ENCODE results near the gene CSMD2.

Gene CSMD2

DNA sequence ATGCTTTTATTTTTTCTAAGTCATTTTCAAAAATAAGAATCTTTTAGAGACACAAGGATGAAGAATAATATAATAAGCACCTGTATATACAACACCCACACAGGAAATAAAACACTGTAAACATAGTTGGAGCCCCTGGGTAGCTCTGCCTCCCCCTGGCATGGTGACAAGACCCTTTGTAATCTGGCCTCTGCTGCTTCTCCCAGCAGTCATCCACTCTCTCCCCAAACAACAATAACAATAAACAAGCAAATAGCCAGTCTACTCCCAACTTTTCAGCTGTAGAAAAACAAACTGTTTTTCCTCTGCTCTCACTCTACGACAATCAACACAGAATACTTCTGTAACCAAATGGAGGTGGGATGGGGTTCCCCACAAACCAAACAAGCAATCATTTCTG lies 110.1 kb downstream of the CSMD2 start:
- H3K9ac ChIP-seq (ENCODE audit: low read length) = no peak overlapping the region
- no peak overlapping the region for H2AFZ ChIP-seq (ENCODE audit: low read depth, low read length, severe bottlenecking)
- no peaks in the 10 kb centered on the region for H4K20me1 ChIP-seq (ENCODE audit: low read depth, low read length)
- H3K79me2 ChIP-seq (ENCODE audit: insufficient read depth, low read length) = no peaks in the 10 kb centered on the region
- no peak overlapping the region for H3K4me2 ChIP-seq (ENCODE audit: low read depth, low read length, poor library complexity, severe bottlenecking)
- no peaks in the 10 kb centered on the region for H3K9me2 ChIP-seq (replicated peaks; ENCODE audit: insufficient read depth, low read length)
- H3K36me3 ChIP-seq (ENCODE audit: low read length) = no peaks in the 10 kb centered on the region
- TF ChIP-seq EZH2phosphoT487 (conservative IDR thresholded peaks at IDR 0.05; ENCODE audit: low read length) (no peak), CTCF (IDR thresholded peaks at IDR 0.05; ENCODE audit: insufficient read depth, low read length, poor library complexity, severe bottlenecking) (no peak)
- no peaks in the 10 kb centered on the region for H3K9me3 ChIP-seq (ENCODE audit: insufficient read depth, low read length)
- H3K27me3 ChIP-seq (ENCODE audit: low read length) = no peaks in the 10 kb centered on the region
- H3F3A ChIP-seq (ENCODE audit: insufficient read depth) = no peaks in the 10 kb centered on the region
- no peak overlapping the region for H3K4me3 ChIP-seq (ENCODE audit: insufficient read depth, low read length, poor library complexity, severe bottlenecking)
- H3K27ac ChIP-seq (ENCODE audit: low read depth, low read length) = no peak overlapping the region

DNA sequence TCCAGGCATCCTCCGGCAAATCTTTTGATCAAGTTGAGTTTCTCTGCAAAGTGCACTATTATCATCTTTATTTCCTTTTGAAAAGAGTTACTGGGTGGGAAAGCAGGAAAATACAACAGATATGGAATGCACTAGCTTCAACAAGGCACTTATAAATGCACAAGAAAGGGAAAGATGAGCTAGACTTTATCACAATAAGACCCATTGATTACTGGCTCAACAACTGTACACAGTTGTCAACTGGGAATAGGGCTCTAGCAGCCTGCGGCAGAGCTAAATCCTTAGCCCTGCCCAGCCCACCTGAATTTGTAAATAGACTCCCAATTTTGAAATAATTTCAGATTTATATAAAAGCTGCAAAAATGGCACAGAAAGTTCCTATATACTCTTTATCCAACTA lies 111.4 kb downstream of the CSMD2 start:
- H3K9me3 ChIP-seq (ENCODE audit: insufficient read depth, low read length) = no peaks in the 10 kb centered on the region
- no peaks in the 10 kb centered on the region for H3K79me2 ChIP-seq (ENCODE audit: insufficient read depth, low read length)
- no peaks in the 10 kb centered on the region for H4K20me1 ChIP-seq (ENCODE audit: low read depth, low read length)
- TF ChIP-seq EZH2phosphoT487 (conservative IDR thresholded peaks at IDR 0.05; ENCODE audit: low read length) = no peak
- TF ChIP-seq CTCF (IDR thresholded peaks at IDR 0.05; ENCODE audit: insufficient read depth, low read length, poor library complexity, severe bottlenecking) = no peak
- no peak overlapping the region for H3K9ac ChIP-seq (ENCODE audit: low read length)
- no peak overlapping the region for H3K4me3 ChIP-seq (ENCODE audit: insufficient read depth, low read length, poor library complexity, severe bottlenecking)
- no peak overlapping the region for H3K27ac ChIP-seq (ENCODE audit: low read depth, low read length)
- no peaks in the 10 kb centered on the region for H3K9me2 ChIP-seq (replicated peaks; ENCODE audit: insufficient read depth, low read length)
- no peaks in the 10 kb centered on the region for H3K27me3 ChIP-seq (ENCODE audit: low read length)
- no peak overlapping the region for H3K4me2 ChIP-seq (ENCODE audit: low read depth, low read length, poor library complexity, severe bottlenecking)
- H3K36me3 ChIP-seq (ENCODE audit: low read length) = no peaks in the 10 kb centered on the region
- H3F3A ChIP-seq (ENCODE audit: insufficient read depth) = no peaks in the 10 kb centered on the region
- no peak overlapping the region for H2AFZ ChIP-seq (ENCODE audit: low read depth, low read length, severe bottlenecking)

DNA sequence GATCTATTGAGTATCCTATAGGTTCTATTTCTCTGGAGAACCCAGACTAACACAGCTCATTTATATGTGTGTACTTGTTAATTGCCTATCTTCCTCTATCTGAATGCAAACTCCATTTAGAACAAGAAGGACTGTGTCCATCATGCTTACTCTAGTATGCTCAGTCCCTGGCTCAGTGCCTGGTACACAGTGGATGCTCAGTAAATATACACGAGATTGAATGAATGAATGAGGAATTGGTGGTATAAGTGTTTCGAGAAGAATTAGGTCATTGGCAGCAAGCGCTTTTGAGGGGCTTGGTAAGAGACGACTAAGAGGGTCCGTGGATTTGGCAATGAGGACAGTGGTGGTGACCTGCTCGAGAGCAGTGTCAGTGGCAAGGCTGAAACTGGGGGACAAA lies 112.5 kb downstream of the CSMD2 start:
- Histone ChIP-seq H3F3A (ENCODE audit: insufficient read depth) (no peaks in the 10 kb centered on the region), H3K9me2 (replicated peaks; ENCODE audit: insufficient read depth, low read length) (no peaks in the 10 kb centered on the region), H4K20me1 (ENCODE audit: low read depth, low read length) (no peaks in the 10 kb centered on the region), H3K9me3 (ENCODE audit: insufficient read depth, low read length) (no peaks in the 10 kb centered on the region), H3K27ac (ENCODE audit: low read depth, low read length) (no peak overlapping the region), H3K4me3 (ENCODE audit: insufficient read depth, low read length, poor library complexity, severe bottlenecking) (no peak overlapping the region), H2AFZ (ENCODE audit: low read depth, low read length, severe bottlenecking) (no peak overlapping the region), H3K79me2 (ENCODE audit: insufficient read depth, low read length) (no peaks in the 10 kb centered on the region), H3K27me3 (ENCODE audit: low read length) (no peaks in the 10 kb centered on the region), H3K36me3 (ENCODE audit: low read length) (no peaks in the 10 kb centered on the region), H3K9ac (ENCODE audit: low read length) (no peak overlapping the region), H3K4me2 (ENCODE audit: low read depth, low read length, poor library complexity, severe bottlenecking) (no peak overlapping the region)
- TF ChIP-seq EZH2phosphoT487 (conservative IDR thresholded peaks at IDR 0.05; ENCODE audit: low read length) = no peak
- TF ChIP-seq CTCF (IDR thresholded peaks at IDR 0.05; ENCODE audit: insufficient read depth, low read length, poor library complexity, severe bottlenecking) = no peak
